ENCODE data around the gene NEDD4.

Gene NEDD4

GRCh38 chr15:55863911-55864310 lies 129.5 kb downstream of the NEDD4 start:
- no peaks in the 10 kb centered on the region for H3K27me3 ChIP-seq (ENCODE audit: insufficient read depth, low read length)
- TF ChIP-seq CTCF (IDR thresholded peaks at IDR 0.05; ENCODE audit: low read length) (no peak), EZH2 (IDR thresholded peaks at IDR 0.05; ENCODE audit: borderline replicate concordance, low read length) (no peak)
- H3K4me1 ChIP-seq (ENCODE audit: insufficient read depth, low read length, severe bottlenecking): no peaks in the 10 kb centered on the region
- H3K79me2 ChIP-seq (ENCODE audit: insufficient read depth, low read length): no peaks in the 10 kb centered on the region
- no peaks in the 10 kb centered on the region for H3F3A ChIP-seq (ENCODE audit: insufficient read depth, low read length)
- H2AFZ ChIP-seq (ENCODE audit: low read length): no peak overlapping the region
- no peaks in the 10 kb centered on the region for H4K20me1 ChIP-seq (ENCODE audit: insufficient read depth, low read length)
- H3K9me2 ChIP-seq (ENCODE audit: low read depth, low read length): no peaks in the 10 kb centered on the region
- no peak overlapping the region for H3K27ac ChIP-seq (ENCODE audit: low read depth, low read length, poor library complexity, severe bottlenecking)
- no peak overlapping the region for H3K9ac ChIP-seq (ENCODE audit: low read length)
- no peak overlapping the region for H3K4me3 ChIP-seq (ENCODE audit: low read depth, low read length, poor library complexity, severe bottlenecking)
- no peak overlapping the region for H3K4me2 ChIP-seq (ENCODE audit: low read length)
- H3K9me3 ChIP-seq (ENCODE audit: low read length): no peaks in the 10 kb centered on the region
- H3K36me3 ChIP-seq (ENCODE audit: insufficient read depth, low read length): no peaks in the 10 kb centered on the region

GRCh38 chr15:55861115-55861514 lies 132.3 kb downstream of the NEDD4 start:
- Histone ChIP-seq H3K9me3 (ENCODE audit: low read length) (no peaks in the 10 kb centered on the region), H3K36me3 (ENCODE audit: insufficient read depth, low read length) (no peaks in the 10 kb centered on the region), H3K9ac (ENCODE audit: low read length) (no peak overlapping the region), H2AFZ (ENCODE audit: low read length) (no peak overlapping the region), H3K4me3 (ENCODE audit: low read depth, low read length, poor library complexity, severe bottlenecking) (no peak overlapping the region), H3F3A (ENCODE audit: insufficient read depth, low read length) (no peaks in the 10 kb centered on the region), H3K27me3 (ENCODE audit: insufficient read depth, low read length) (no peaks in the 10 kb centered on the region), H4K20me1 (ENCODE audit: insufficient read depth, low read length) (no peaks in the 10 kb centered on the region), H3K9me2 (ENCODE audit: low read depth, low read length) (no peaks in the 10 kb centered on the region), H3K79me2 (ENCODE audit: insufficient read depth, low read length) (no peaks in the 10 kb centered on the region), H3K27ac (ENCODE audit: low read depth, low read length, poor library complexity, severe bottlenecking) (no peak overlapping the region), H3K4me1 (ENCODE audit: insufficient read depth, low read length, severe bottlenecking) (no peaks in the 10 kb centered on the region), H3K4me2 (ENCODE audit: low read length) (no peak overlapping the region)
- TF ChIP-seq CTCF (IDR thresholded peaks at IDR 0.05; ENCODE audit: low read length) (no peak), EZH2 (IDR thresholded peaks at IDR 0.05; ENCODE audit: borderline replicate concordance, low read length) (no peak)

GRCh38 chr15:55860468-55860867 lies 132.9 kb downstream of the NEDD4 start:
- H3K27me3 ChIP-seq (ENCODE audit: insufficient read depth, low read length): no peaks in the 10 kb centered on the region
- H3K79me2 ChIP-seq (ENCODE audit: insufficient read depth, low read length): no peaks in the 10 kb centered on the region
- no peak overlapping the region for H3K4me2 ChIP-seq (ENCODE audit: low read length)
- H3K27ac ChIP-seq (ENCODE audit: low read depth, low read length, poor library complexity, severe bottlenecking): no peak overlapping the region
- no peaks in the 10 kb centered on the region for H3F3A ChIP-seq (ENCODE audit: insufficient read depth, low read length)
- TF ChIP-seq EZH2 (IDR thresholded peaks at IDR 0.05; ENCODE audit: borderline replicate concordance, low read length): no peak
- no peak for TF ChIP-seq CTCF (IDR thresholded peaks at IDR 0.05; ENCODE audit: low read length)
- H3K9me2 ChIP-seq (ENCODE audit: low read depth, low read length): no peaks in the 10 kb centered on the region
- no peak overlapping the region for H3K4me3 ChIP-seq (ENCODE audit: low read depth, low read length, poor library complexity, severe bottlenecking)
- no peaks in the 10 kb centered on the region for H4K20me1 ChIP-seq (ENCODE audit: insufficient read depth, low read length)
- no peaks in the 10 kb centered on the region for H3K9me3 ChIP-seq (ENCODE audit: low read length)
- H3K36me3 ChIP-seq (ENCODE audit: insufficient read depth, low read length): no peaks in the 10 kb centered on the region
- no peak overlapping the region for H3K9ac ChIP-seq (ENCODE audit: low read length)
- no peak overlapping the region for H2AFZ ChIP-seq (ENCODE audit: low read length)
- H3K4me1 ChIP-seq (ENCODE audit: insufficient read depth, low read length, severe bottlenecking): no peaks in the 10 kb centered on the region

Measured in OCI-LY1 (cell line).